Suprapubic skin (tissue), 4 donors: ENCODE data around the gene FGF22.

Experiments
- EP300 ChIP-seq: sonication (generic); formaldehyde crosslinking; IDR thresholded peaks from one replicate; pipeline ENCODE4 v1.6.1; 2017; ENCODE audit warnings: antibody characterized with exemption
- POLR2A ChIP-seq, 2 donors: fragments of 450-650 bp; IDR thresholded peaks; one replicate each; pipeline ENCODE4 v1.6.1; 2017; ENCODE audit warnings: antibody characterized with exemption in 2 of 2, mild to moderate bottlenecking in 2 of 2, moderate library complexity in 2 of 2
- POLR2AphosphoS5 ChIP-seq, 3 donors: sonication (generic); formaldehyde crosslinking; IDR thresholded peaks; one replicate each; pipeline ENCODE4 v1.6.1; 2017; ENCODE audit warnings: antibody characterized with exemption in 3 of 3
- TF ChIP-seq, protein P1 (sequence below), 2 donors: fragments of 200-600 bp in 1 of 2; fragments of 450-650 bp in 1 of 2; sonication (generic) in 1 of 2; IDR thresholded peaks; one replicate each; pipeline ENCODE4 v1.5.1; 2016 to 2019; ENCODE audit warnings: antibody characterized with exemption in 2 of 2, mild to moderate bottlenecking in 1 of 2, moderate library complexity in 1 of 2

- TF ChIP-seq POLR2A (IDR thresholded peaks at IDR 0.05) (no peak), POLR2AphosphoS5 (IDR thresholded peaks at IDR 0.05) (no peak), EP300 (no peak)
- TF ChIP-seq, protein P1, sequence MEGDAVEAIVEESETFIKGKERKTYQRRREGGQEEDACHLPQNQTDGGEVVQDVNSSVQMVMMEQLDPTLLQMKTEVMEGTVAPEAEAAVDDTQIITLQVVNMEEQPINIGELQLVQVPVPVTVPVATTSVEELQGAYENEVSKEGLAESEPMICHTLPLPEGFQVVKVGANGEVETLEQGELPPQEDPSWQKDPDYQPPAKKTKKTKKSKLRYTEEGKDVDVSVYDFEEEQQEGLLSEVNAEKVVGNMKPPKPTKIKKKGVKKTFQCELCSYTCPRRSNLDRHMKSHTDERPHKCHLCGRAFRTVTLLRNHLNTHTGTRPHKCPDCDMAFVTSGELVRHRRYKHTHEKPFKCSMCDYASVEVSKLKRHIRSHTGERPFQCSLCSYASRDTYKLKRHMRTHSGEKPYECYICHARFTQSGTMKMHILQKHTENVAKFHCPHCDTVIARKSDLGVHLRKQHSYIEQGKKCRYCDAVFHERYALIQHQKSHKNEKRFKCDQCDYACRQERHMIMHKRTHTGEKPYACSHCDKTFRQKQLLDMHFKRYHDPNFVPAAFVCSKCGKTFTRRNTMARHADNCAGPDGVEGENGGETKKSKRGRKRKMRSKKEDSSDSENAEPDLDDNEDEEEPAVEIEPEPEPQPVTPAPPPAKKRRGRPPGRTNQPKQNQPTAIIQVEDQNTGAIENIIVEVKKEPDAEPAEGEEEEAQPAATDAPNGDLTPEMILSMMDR (IDR thresholded peaks at IDR 0.05) = no peak
Measured at GRCh38 chr19:610801-611480, 28.7 kb upstream of the FGF22 start.
